PC-3 (cell line): ENCODE measurements around the gene RABGAP1L. TPM values are rescaled to one million over a fixed set of nuclear protein-coding genes. Genes with fewer than 3 reads are reported as not detected.
"Not testable (repeated sequence)": the region's sequence is repeated elsewhere in the genome, so short reads cannot be mapped to it uniquely, and the experiment has no call there.

Experiments
- ATAC-seq: fragments of 200-7000 bp; cut with Tn5 transposase; 2 replicates; pipeline ENCODE4 v1.9.1; 2020; ENCODE audit warnings: mild to moderate bottlenecking, moderate library complexity
- BruUV-seq: library from RNA; stranded (reverse); fragments of 400-500 nt; replicated peaks from 2 replicates; lab custom pipeline; 2021; lab: Mats Ljungman, UMichigan
- CTCF ChIA-PET: fragments of 300-600 bp; sonication (Branson Sonifier 250); formaldehyde crosslinking; loops from one replicate; lab custom pipeline; 2022; ENCODE audit warnings: antibody characterized with exemption; lab: Charles Lee
- POLR2A ChIA-PET: fragments of 300-600 bp; sonication (Branson Sonifier 250); formaldehyde crosslinking; loops from one replicate; lab custom pipeline; 2022; ENCODE audit warnings: antibody characterized with exemption; ENCODE audit not compliant: unreplicated experiment; lab: Charles Lee
- DNase-seq: peaks from one replicate; pipeline ENCODE4 v3.0.0-alpha.2; 2015
- H2AFZ ChIP-seq: fragments of 300-600 bp; sonication (generic); 2 replicates; pipeline ENCODE4 v1.6.0; 2016; ENCODE audit warnings: antibody characterized with exemption, low read length
- H3F3A ChIP-seq: fragments of 300-600 bp; sonication (generic); one replicate; pipeline ENCODE4 v1.6.0; 2017; ENCODE audit warnings: antibody characterized with exemption, low read length, control low read depth, mild to moderate bottlenecking; ENCODE audit not compliant: unreplicated experiment
- H3K27ac ChIP-seq: fragments of 300-600 bp; sonication (generic); 2 replicates; pipeline ENCODE4 v1.5.1; 2016; ENCODE audit warnings: mild to moderate bottlenecking, low read length
- H3K27me3 ChIP-seq: fragments of 300-600 bp; sonication (generic); 2 replicates; pipeline ENCODE4 v1.6.1; 2016; ENCODE audit warnings: low read length, mixed read lengths
- H3K36me3 ChIP-seq: fragments of 300-600 bp; sonication (generic); 2 replicates; pipeline ENCODE4 v1.6.1; 2016; ENCODE audit warnings: low read depth, mixed run types, low read length, mixed read lengths
- H3K4me1 ChIP-seq: fragments of 300-600 bp; sonication (generic); 2 replicates; pipeline ENCODE4 v1.5.1; 2016; ENCODE audit warnings: low read length; ENCODE audit not compliant: insufficient read depth
- H3K4me2 ChIP-seq: fragments of 300-600 bp; sonication (generic); 2 replicates; pipeline ENCODE4 v1.6.0; 2016; ENCODE audit warnings: low read length
- H3K4me3 ChIP-seq: fragments of 300-600 bp; sonication (generic); 2 replicates; pipeline ENCODE4 v1.5.1; 2016; ENCODE audit warnings: mild to moderate bottlenecking, low read length, mixed read lengths
- H3K79me2 ChIP-seq: fragments of 300-600 bp; sonication (generic); 2 replicates; pipeline ENCODE4 v1.6.1; 2017; ENCODE audit warnings: low read length, mixed read lengths
- H3K9ac ChIP-seq: fragments of 300-600 bp; sonication (generic); 2 replicates; pipeline ENCODE4 v1.6.0; 2016; ENCODE audit warnings: mild to moderate bottlenecking, low read length
- H3K9me2 ChIP-seq: fragments of 300-600 bp; sonication (generic); replicated peaks from 2 replicates; pipeline ENCODE4 v1.6.1; 2016; ENCODE audit warnings: mixed run types, low read length, mixed read lengths
- H3K9me3 ChIP-seq: fragments of 300-600 bp; sonication (generic); 2 replicates; pipeline ENCODE4 v1.6.1; 2016; ENCODE audit warnings: low read length, mixed read lengths
- H4K20me1 ChIP-seq: fragments of 300-600 bp; sonication (generic); 2 replicates; pipeline ENCODE4 v1.6.1; 2016; ENCODE audit warnings: low read length, mixed read lengths
- CTCF ChIP-seq: fragments of 300-600 bp; sonication (generic); conservative IDR thresholded peaks from 2 replicates; pipeline ENCODE4 v1.5.1; 2017; ENCODE audit warnings: antibody characterized with exemption, low read depth, mild to moderate bottlenecking, low read length
- EZH2 ChIP-seq: fragments of 300-600 bp; sonication (generic); IDR thresholded peaks from one replicate; pipeline ENCODE4 v1.6.1; 2017; ENCODE audit warnings: antibody characterized with exemption, mild to moderate bottlenecking, low read length; ENCODE audit not compliant: unreplicated experiment
- EZH2phosphoT487 ChIP-seq: fragments of 300-600 bp; sonication (generic); IDR thresholded peaks from 2 replicates; pipeline ENCODE4 v1.6.1; 2018; ENCODE audit warnings: mild to moderate bottlenecking, antibody characterized with exemption, low read length, borderline replicate concordance
- intact Hi-C: fragments of 100-400 bp; cut with micrococcal nuclease; formaldehyde crosslinking; loops from 2 replicates; pipeline ENCODE4 v1.9.0; 2023
- total RNA-seq: library from RNA; depleted of rRNA; stranded (reverse); fragments of >200 nt; gene quantifications from 2 replicates; pipeline ENCODE4 v1.2.3, GENCODE V29; 2014

RABGAP1L gene
- total RNA-seq, 1 experiment from 2014 or later = 24.4 TPM

GRCh38 chr1:174497478-174497877 lies 338.2 kb downstream of the RABGAP1L start:
- ATAC-seq (no peak), DNase-seq (no peak)
- Histone ChIP-seq H3K4me1 (no peaks in the 10 kb centered on the region), H3K9ac (no peak overlapping the region), H3K27me3 (no peaks in the 10 kb centered on the region), H4K20me1 (no peaks in the 10 kb centered on the region), H3K4me2 (no peak overlapping the region), H3F3A (no peaks in the 10 kb centered on the region), H2AFZ (no peak overlapping the region), H3K36me3 (no peaks in the 10 kb centered on the region), H3K4me3 (no peak overlapping the region), H3K9me3 (no peaks in the 10 kb centered on the region), H3K9me2 (no peaks in the 10 kb centered on the region), H3K79me2 (no peaks in the 10 kb centered on the region), H3K27ac (no peak overlapping the region)
- no TSS peak for BruUV-seq
- CTCF ChIA-PET = no interaction called here
- POLR2A ChIA-PET = no interaction called here
- TF ChIP-seq EZH2 = no peak
- TF ChIP-seq EZH2phosphoT487 = no peak
- TF ChIP-seq CTCF = no peak
- intact Hi-C loops = no loop called here

GRCh38 chr1:174516755-174517154 lies 357.4 kb downstream of the RABGAP1L start:
- intact Hi-C loops, BruUV-seq, H2AFZ ChIP-seq, H3K4me1 ChIP-seq, ATAC-seq, H3K79me2 ChIP-seq, H3K4me2 ChIP-seq, H3K4me3 ChIP-seq, H3K36me3 ChIP-seq, H3F3A ChIP-seq, H3K9ac ChIP-seq, H3K9me2 ChIP-seq, POLR2A ChIA-PET, H3K9me3 ChIP-seq, H3K27me3 ChIP-seq, DNase-seq, H4K20me1 ChIP-seq, CTCF ChIA-PET, H3K27ac ChIP-seq: not testable (repeated sequence)

GRCh38 chr1:174519844-174520243 lies 360.5 kb downstream of the RABGAP1L start:
- no peak overlapping the region for H2AFZ ChIP-seq
- ATAC-seq = no peak
- no peaks in the 10 kb centered on the region for H3K4me1 ChIP-seq
- TF ChIP-seq EZH2 = no peak
- no peak for TF ChIP-seq EZH2phosphoT487
- TF ChIP-seq CTCF = no peak
- H4K20me1 ChIP-seq = no peaks in the 10 kb centered on the region
- H3F3A ChIP-seq = no peaks in the 10 kb centered on the region
- H3K9me2 ChIP-seq = no peaks in the 10 kb centered on the region
- H3K27me3 ChIP-seq = no peaks in the 10 kb centered on the region
- H3K9ac ChIP-seq = no peak overlapping the region
- no peaks in the 10 kb centered on the region for H3K9me3 ChIP-seq
- H3K27ac ChIP-seq = no peak overlapping the region
- no peaks in the 10 kb centered on the region for H3K36me3 ChIP-seq
- ChIA-PET CTCF (no interaction called here), POLR2A (no interaction called here)
- intact Hi-C loops = no loop called here
- H3K4me2 ChIP-seq = no peak overlapping the region
- H3K79me2 ChIP-seq = no peaks in the 10 kb centered on the region
- no peak for DNase-seq
- BruUV-seq = no TSS peak
- no peak overlapping the region for H3K4me3 ChIP-seq
